Prostate gland (tissue), 2 donors: ENCODE measurements around the gene SYNPO2. TPM values are rescaled to one million over a fixed set of nuclear protein-coding genes. Genes with fewer than 3 reads are reported as not detected.

Experiments used
- DNase-seq: peaks from one replicate; pipeline ENCODE4 v3.0.0-alpha.2; 2019; ENCODE audit warnings: low spot score
- H3K27ac ChIP-seq, 2 donors: fragments of 200-600 bp; sonication (generic); 2 replicates each; pipeline ENCODE4 v1.5.1; 2017 to 2019
- H3K27me3 ChIP-seq: fragments of 200-600 bp; sonication (generic); replicated peaks from 2 replicates; pipeline ENCODE4 v1.5.1; 2019; ENCODE audit not compliant: insufficient read depth
- H3K36me3 ChIP-seq, 2 donors: fragments of 200-600 bp; sonication (generic); 1 replicate in 1 of 2; 2 replicates in 1 of 2; pipeline versions ENCODE4 v1.5.1 to v1.8.1; 2017 to 2019
- H3K4me1 ChIP-seq: fragments of 200-600 bp; sonication (generic); replicated peaks from 2 replicates; pipeline ENCODE4 v1.5.1; 2019
- H3K4me3 ChIP-seq, 2 donors: fragments of 200-600 bp; sonication (generic); 2 replicates each; pipeline ENCODE4 v1.5.1; 2017 to 2019
- H3K9me3 ChIP-seq: fragments of 200-600 bp; sonication (generic); 2 replicates; pipeline ENCODE4 v1.5.1; 2017
- POLR2A ChIP-seq: fragments of 450-650 bp; IDR thresholded peaks from one replicate; pipeline ENCODE4 v1.6.1; 2016; ENCODE audit warnings: antibody characterized with exemption, mild to moderate bottlenecking
- POLR2AphosphoS5 ChIP-seq: sonication (generic); formaldehyde crosslinking; IDR thresholded peaks from one replicate; pipeline ENCODE4 v1.6.1; 2017; ENCODE audit warnings: antibody characterized with exemption
- WGBS: methylation state at CpG from one replicate; pipeline ENCODE4 v1.1.5; 2018; 5-methylcytosine and 5-hydroxymethylcytosine counted together
- intact Hi-C: fragments of 100-400 bp; cut with DNase I; formaldehyde crosslinking; loops from one replicate; pipeline ENCODE4 v1.14.2; 2022
- total RNA-seq, 2 donors: library from RNA; depleted of rRNA; stranded (reverse); fragments of >200 nt; gene quantifications; one replicate each; pipeline ENCODE4 v1.1.0, GENCODE V29; 2016
- TF ChIP-seq, protein P1 (sequence below), 4 experiments: fragments of 200-600 bp in 2 of 4; fragments of 450-650 bp in 2 of 4; sonication (generic) in 2 of 4; IDR thresholded peaks; 1 replicate in 3 of 4; 2 replicates in 1 of 4; pipeline ENCODE4 v1.5.1; 2016 to 2019; ENCODE audit warnings: antibody characterized with exemption in 4 of 4, mild to moderate bottlenecking in 2 of 4, moderate library complexity in 2 of 4

Gene SYNPO2
- total RNA-seq, 2 donors from 2014 or later = 131 to 181 TPM

DNA sequence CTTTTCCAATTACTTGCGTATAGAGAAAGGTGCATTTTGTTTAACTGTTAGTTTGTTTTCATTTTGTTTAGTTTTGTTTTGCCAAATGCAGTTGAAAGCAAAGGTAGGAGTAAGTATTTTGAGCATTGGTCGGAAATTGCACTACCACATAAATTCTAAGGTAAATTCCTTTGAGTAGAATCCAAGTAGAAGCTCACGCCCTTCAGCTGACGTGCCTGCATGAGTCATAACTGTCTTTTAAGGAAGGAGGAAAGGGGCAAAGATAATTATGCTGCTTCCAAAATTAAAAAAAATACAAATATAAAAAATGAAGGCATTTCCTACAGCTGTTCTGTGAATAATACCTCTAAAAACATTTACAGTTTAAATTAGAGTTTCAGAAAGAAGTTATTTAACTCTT, 136.8 kb downstream of the SYNPO2 start:
- Histone ChIP-seq H3K4me1 (no peaks in the 10 kb centered on the region), H3K27me3 (no peaks in the 10 kb centered on the region), H3K4me3 (no peak overlapping the region), H3K36me3 (peaks cover 0 to 4% of the 10 kb centered on the region in 2 donors), H3K9me3 (no peaks in the 10 kb centered on the region), H3K27ac (peak overlapping the region; percentile 78 to 79)
- intact Hi-C loops = loop anchor here (5.0 kb wide), 1 partner anchor 33 kb away; no protein-coding TSS in a partner anchor
- WGBS = 18% methylated on average over 4 of the region's 4 CpGs
- TF ChIP-seq POLR2AphosphoS5 (no peak), POLR2A (no peak)
- TF ChIP-seq, protein P1, sequence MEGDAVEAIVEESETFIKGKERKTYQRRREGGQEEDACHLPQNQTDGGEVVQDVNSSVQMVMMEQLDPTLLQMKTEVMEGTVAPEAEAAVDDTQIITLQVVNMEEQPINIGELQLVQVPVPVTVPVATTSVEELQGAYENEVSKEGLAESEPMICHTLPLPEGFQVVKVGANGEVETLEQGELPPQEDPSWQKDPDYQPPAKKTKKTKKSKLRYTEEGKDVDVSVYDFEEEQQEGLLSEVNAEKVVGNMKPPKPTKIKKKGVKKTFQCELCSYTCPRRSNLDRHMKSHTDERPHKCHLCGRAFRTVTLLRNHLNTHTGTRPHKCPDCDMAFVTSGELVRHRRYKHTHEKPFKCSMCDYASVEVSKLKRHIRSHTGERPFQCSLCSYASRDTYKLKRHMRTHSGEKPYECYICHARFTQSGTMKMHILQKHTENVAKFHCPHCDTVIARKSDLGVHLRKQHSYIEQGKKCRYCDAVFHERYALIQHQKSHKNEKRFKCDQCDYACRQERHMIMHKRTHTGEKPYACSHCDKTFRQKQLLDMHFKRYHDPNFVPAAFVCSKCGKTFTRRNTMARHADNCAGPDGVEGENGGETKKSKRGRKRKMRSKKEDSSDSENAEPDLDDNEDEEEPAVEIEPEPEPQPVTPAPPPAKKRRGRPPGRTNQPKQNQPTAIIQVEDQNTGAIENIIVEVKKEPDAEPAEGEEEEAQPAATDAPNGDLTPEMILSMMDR (IDR thresholded peaks at IDR 0.05) = no peak
- peak; percentile 51 for DNase-seq

- H3K27me3 ChIP-seq = no peaks in the 10 kb centered on the region
- peak overlapping the region; percentile 78 to 79 for H3K27ac ChIP-seq
- no peaks in the 10 kb centered on the region for H3K9me3 ChIP-seq
- TF ChIP-seq POLR2A (no peak), POLR2AphosphoS5 (peak; percentile 80)
- no peak overlapping the region for H3K4me3 ChIP-seq
- intact Hi-C loops = loop anchor here (5.0 kb wide), 1 partner anchor 34 kb away; no protein-coding TSS in a partner anchor
- DNase-seq = peak; percentile 50
- no peaks in the 10 kb centered on the region for H3K4me1 ChIP-seq
- peaks cover 0 to 9% of the 10 kb centered on the region in 2 donors for H3K36me3 ChIP-seq
- 23% methylated on average over 4 of the region's 4 CpGs for WGBS
Measured at GRCh38 chr4:119025916-119026661, 137.4 kb downstream of the SYNPO2 start.

DNA sequence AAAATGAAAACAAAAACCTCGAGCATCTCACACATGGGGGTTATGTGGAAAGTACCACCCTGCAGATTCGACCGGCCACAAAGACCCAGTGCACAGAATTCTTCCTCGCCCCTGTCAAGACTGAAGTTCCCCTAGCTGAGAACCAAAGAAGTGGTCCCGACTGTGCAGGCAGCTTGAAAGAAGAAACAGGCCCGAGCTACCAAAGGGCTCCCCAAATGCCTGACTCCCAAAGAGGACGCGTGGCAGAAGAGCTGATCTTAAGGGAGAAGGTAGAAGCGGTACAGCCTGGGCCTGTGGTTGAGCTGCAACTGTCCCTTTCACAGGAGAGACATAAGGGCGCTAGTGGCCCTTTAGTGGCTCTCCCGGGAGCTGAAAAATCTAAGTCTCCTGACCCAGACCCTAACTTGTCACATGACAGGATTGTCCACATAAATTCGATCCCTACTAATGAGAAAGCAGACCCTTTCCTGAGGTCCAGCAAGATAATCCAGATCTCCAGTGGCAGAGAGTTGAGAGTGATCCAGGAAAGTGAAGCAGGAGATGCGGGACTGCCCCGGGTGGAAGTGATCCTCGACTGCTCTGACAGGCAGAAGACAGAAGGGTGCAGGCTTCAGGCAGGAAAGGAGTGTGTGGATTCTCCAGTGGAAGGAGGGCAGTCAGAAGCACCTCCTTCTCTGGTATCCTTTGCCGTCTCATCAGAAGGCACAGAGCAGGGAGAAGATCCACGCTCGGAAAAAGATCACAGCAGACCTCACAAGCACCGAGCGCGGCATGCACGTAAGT, 138.2 kb downstream of the SYNPO2 start:
- Histone ChIP-seq H3K9me3 (no peaks in the 10 kb centered on the region), H3K27me3 (no peaks in the 10 kb centered on the region), H3K36me3 (peaks cover 0 to 9% of the 10 kb centered on the region in 2 donors), H3K27ac (peak overlapping the region; percentile 78 to 79), H3K4me1 (no peaks in the 10 kb centered on the region), H3K4me3 (peak overlapping the region; percentile 0 to 9)
- DNase-seq = no peak
- WGBS = 67% methylated on average over 22 of the region's 22 CpGs
- intact Hi-C loops = loop anchor here (5.0 kb wide), 1 partner anchor 35 kb away; no protein-coding TSS in a partner anchor
- peak; percentile 24 for TF ChIP-seq POLR2AphosphoS5
- TF ChIP-seq, protein P1 (IDR thresholded peaks at IDR 0.05) = no peak

DNA sequence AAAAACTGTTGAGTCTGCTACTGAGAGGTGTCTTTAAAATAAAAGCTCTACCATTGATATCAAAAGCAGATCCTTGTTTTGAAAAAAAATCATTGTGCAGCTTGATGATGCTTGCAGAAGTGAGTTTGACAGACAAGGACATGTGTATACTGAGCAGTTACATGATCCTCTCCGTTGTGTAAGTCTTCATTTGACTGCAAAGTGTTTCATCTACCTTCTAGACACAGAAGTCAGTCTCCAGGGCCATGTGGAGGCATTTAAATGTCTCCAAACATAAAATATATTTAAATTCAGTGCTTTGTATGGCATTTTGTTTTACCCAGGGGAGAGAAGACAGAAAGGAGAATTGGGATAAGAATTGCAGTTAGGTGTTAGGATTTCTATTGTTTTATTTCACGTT, 139.2 kb downstream of the SYNPO2 start:
- Histone ChIP-seq H3K4me1 (no peaks in the 10 kb centered on the region), H3K27ac (peak overlapping the region; percentile 78 to 79), H3K9me3 (no peaks in the 10 kb centered on the region), H3K36me3 (peaks cover 0 to 9% of the 10 kb centered on the region in 2 donors), H3K27me3 (no peaks in the 10 kb centered on the region), H3K4me3 (peak overlapping the region; percentile 0 to 9)
- intact Hi-C loops = loop anchor here (5.0 kb wide), 1 partner anchor 36 kb away; no protein-coding TSS in a partner anchor
- 44% methylated on average over 2 of the region's 2 CpGs for WGBS
- DNase-seq = no peak
- no peak for TF ChIP-seq POLR2A
- TF ChIP-seq POLR2AphosphoS5 = peak; percentile 9

GRCh38 chr4:119028296-119028695, 139.6 kb downstream of the SYNPO2 start:
- H3K36me3 ChIP-seq = peaks cover 0 to 9% of the 10 kb centered on the region in 2 donors
- H3K9me3 ChIP-seq = no peaks in the 10 kb centered on the region
- H3K27ac ChIP-seq = peak overlapping the region; percentile 78 to 79
- TF ChIP-seq, protein P1 (IDR thresholded peaks at IDR 0.05) = no peak
- TF ChIP-seq POLR2A = no peak
- TF ChIP-seq POLR2AphosphoS5 = no peak
- WGBS = 68% methylated on average over 2 of the region's 2 CpGs
- no peak for DNase-seq
- H3K4me1 ChIP-seq = no peaks in the 10 kb centered on the region
- H3K27me3 ChIP-seq = no peaks in the 10 kb centered on the region
- peak overlapping the region in 1 of 2 donors; percentile 9 for H3K4me3 ChIP-seq
- intact Hi-C loops = loop anchor here (5.0 kb wide), 1 partner anchor 36 kb away; no protein-coding TSS in a partner anchor
